HCT116 (cell line): ENCODE measurements around the gene DMAC2.

ENCODE experiments used
- ATF3 ChIP-seq: IDR thresholded peaks from 2 replicates; pipeline ENCODE4 v1.6.1; 2012
- CTCF ChIP-seq, 3 experiments: fragments of 200-600 bp in 1 of 3; sonication (generic) in 1 of 3; IDR thresholded peaks in 2 of 3; conservative IDR thresholded peaks in 1 of 3; 2 replicates each; pipeline ENCODE4 v1.5.1; 2012 to 2017; ENCODE audit warnings: low read depth in 2 of 3, low read length in 2 of 3, antibody characterized with exemption in 1 of 3, borderline replicate concordance in 1 of 3, control low read depth in 1 of 3, mild to moderate bottlenecking in 1 of 3, mixed read lengths in 1 of 3, mixed run types in 1 of 3, moderate library complexity in 1 of 3; ENCODE audit not compliant: insufficient read depth in 1 of 3
- EGR1 ChIP-seq: IDR thresholded peaks from 2 replicates; pipeline ENCODE4 v1.6.1; 2012; ENCODE audit warnings: low read depth
- MAX ChIP-seq: IDR thresholded peaks from 2 replicates; pipeline ENCODE4 v1.6.1; 2012
- POLR2A ChIP-seq: IDR thresholded peaks from 2 replicates; pipeline ENCODE4 v1.7.0; 2011; ENCODE audit warnings: borderline replicate concordance; ENCODE audit not compliant: insufficient read depth, insufficient read length; ENCODE audit errors: extremely low read depth
- POLR2AphosphoS5 ChIP-seq: IDR thresholded peaks from 2 replicates; pipeline ENCODE4 v1.6.1; 2011; ENCODE audit warnings: mild to moderate bottlenecking, low read depth, low read length, moderate library complexity
- REST ChIP-seq: IDR thresholded peaks from 2 replicates; pipeline ENCODE4 v1.6.1; 2012; ENCODE audit warnings: low read depth
- ZNF274 ChIP-seq: fragments of 200-500 bp; sonication (Bioruptor generic); IDR thresholded peaks from 2 replicates; pipeline ENCODE4 v1.6.1; 2014; ENCODE audit warnings: mild to moderate bottlenecking, low read depth, low read length, inconsistent platforms

- TF ChIP-seq POLR2A (no peak), CTCF (IDR thresholded peaks at IDR 0.05 in 2 of 3, conservative IDR thresholded peaks at IDR 0.05 in 1 of 3; ENCODE audit: borderline replicate concordance in 1 of 3, insufficient read depth in 1 of 3, low read depth in 2 of 3, low read length in 2 of 3) (no peak), REST (no peak), POLR2AphosphoS5 (no peak), ATF3 (no peak), MAX (no peak), EGR1 (no peak), ZNF274 (no peak)
These were observed 48.1 kb downstream of the DMAC2 start for GRCh38 chr19:41391618-41392017.
